BLaER1 (cell line): ENCODE measurements around the gene SH2D4B.

ENCODE experiments used
- H3K27ac ChIP-seq: shearing (Covaris generic); formaldehyde crosslinking; 2 replicates; pipeline ENCODE4 v1.8.1; 2022
- H3K27me3 ChIP-seq: shearing (Covaris generic); formaldehyde crosslinking; 2 replicates; pipeline ENCODE4 v1.8.1; 2022
- H3K36me3 ChIP-seq: shearing (Covaris generic); formaldehyde crosslinking; 2 replicates; pipeline ENCODE4 v1.8.1; 2022
- H3K4me1 ChIP-seq: shearing (Covaris generic); formaldehyde crosslinking; 2 replicates; pipeline ENCODE4 v1.8.1; 2022
- H3K4me2 ChIP-seq: shearing (Covaris generic); formaldehyde crosslinking; 2 replicates; pipeline ENCODE4 v1.8.1; 2022
- H3K4me3 ChIP-seq: shearing (Covaris generic); formaldehyde crosslinking; 2 replicates; pipeline ENCODE4 v1.8.1; 2022
- H3K9ac ChIP-seq: shearing (Covaris generic); formaldehyde crosslinking; 2 replicates; pipeline ENCODE4 v1.8.1; 2022
- H3K9me3 ChIP-seq: shearing (Covaris generic); formaldehyde crosslinking; 2 replicates; pipeline ENCODE4 v1.8.1; 2022
- H4K20me1 ChIP-seq: shearing (Covaris generic); formaldehyde crosslinking; 2 replicates; pipeline ENCODE4 v1.8.1; 2022
- Cebpa-rat ChIP-seq: shearing (Covaris generic); IDR thresholded peaks from 2 replicates; pipeline ENCODE4 v1.8.1; 2022

Gene SH2D4B

DNA sequence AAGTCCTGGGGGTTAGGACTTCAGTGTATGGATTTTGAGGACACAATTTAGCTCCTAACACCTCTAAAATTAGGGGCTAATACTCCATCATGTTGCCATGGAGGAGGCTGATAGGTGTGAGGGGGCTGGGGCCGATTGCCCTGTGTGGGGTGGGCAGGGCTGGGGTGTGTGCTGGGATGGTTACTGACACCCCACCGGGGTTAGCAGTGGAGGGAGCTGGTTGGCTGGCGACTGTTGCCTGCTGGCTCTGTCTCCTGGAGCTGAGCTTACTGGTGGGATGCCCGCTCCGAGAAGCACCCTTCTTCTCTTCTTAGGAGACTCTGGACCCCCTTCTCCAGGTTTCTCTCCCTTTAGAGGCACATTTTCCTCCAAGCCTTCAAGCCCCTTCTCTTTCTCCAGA, 22.2 kb upstream of the SH2D4B start:
- no peaks in the 10 kb centered on the region for H3K27me3 ChIP-seq
- H3K27ac ChIP-seq = peak overlapping the region; percentile 60
- no peaks in the 10 kb centered on the region for H3K9me3 ChIP-seq
- peaks cover 91% of the 10 kb centered on the region for H4K20me1 ChIP-seq
- peaks cover 100% of the 10 kb centered on the region for H3K4me1 ChIP-seq
- peak overlapping the region; percentile 59; the same call in 1 of the 2 replicates for H3K9ac ChIP-seq
- peak overlapping the region; percentile 78 for H3K4me2 ChIP-seq
- no peak overlapping the region for H3K4me3 ChIP-seq
- no peak for TF ChIP-seq Cebpa-rat
- peaks cover 90% of the 10 kb centered on the region for H3K36me3 ChIP-seq

DNA sequence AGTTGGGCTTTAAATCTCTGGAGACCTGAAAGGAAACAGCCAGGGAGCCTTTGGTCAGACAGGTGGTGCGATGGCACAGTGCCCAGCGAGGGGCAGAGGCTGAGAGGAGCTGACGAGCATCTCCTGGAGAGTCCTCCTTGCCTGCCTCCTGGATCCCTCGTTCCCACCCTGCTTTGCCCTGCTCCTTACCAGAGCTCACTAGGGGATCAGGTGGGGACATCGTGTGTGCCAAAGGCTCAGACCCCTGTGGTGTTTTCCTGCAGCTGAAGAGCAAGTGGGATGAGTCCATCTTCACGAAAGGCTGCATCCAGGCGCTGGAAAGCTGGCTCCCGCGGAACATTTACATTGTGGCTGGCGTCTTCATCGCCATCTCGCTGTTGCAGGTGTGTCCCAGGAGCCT, 21.8 kb upstream of the SH2D4B start:
- Histone ChIP-seq H3K36me3 (peaks cover 90% of the 10 kb centered on the region), H3K4me3 (no peak overlapping the region), H3K4me1 (peaks cover 100% of the 10 kb centered on the region), H4K20me1 (peaks cover 92% of the 10 kb centered on the region), H3K27me3 (no peaks in the 10 kb centered on the region), H3K9me3 (no peaks in the 10 kb centered on the region), H3K4me2 (peak overlapping the region; percentile 78), H3K27ac (peak overlapping the region; percentile 60), H3K9ac (peak overlapping the region; percentile 59; the same call in 1 of the 2 replicates)
- TF ChIP-seq Cebpa-rat = no peak

DNA sequence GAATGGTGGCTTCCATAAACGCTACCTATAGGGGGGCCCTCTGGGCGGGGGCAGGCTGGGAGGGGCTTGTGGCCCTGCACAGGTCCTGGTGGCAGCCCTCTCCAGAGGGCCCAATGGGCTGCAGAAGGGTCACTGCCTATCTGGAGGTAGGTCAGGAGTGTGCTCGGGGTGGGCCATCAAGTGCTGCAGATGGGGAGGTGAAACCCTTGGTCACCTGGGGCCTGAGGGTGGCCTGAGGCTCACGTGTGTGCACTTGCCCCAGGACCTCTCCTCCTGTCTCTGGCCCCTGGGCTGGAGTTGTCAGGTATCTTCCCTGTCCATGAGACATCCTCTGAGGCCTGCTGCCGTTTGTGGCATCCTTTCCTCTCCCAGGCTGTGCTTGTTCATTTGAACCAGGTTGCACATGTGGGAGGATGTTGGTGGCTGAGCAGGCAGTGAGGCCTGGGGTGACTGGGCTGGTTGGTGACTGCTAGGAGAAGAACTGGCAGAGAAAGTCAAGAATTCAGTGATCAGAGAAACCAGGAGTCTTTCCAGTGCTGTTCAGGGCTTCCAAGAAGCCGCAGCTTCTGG, 21.1 kb upstream of the SH2D4B start:
- Histone ChIP-seq H3K9ac (peak overlapping the region; percentile 59; the same call in 1 of the 2 replicates), H3K9me3 (no peaks in the 10 kb centered on the region), H3K36me3 (peaks cover 91% of the 10 kb centered on the region), H3K4me1 (peaks cover 100% of the 10 kb centered on the region), H3K27ac (peak overlapping the region; percentile 74), H3K4me2 (peak overlapping the region; percentile 78), H3K4me3 (no peak overlapping the region), H4K20me1 (peaks cover 98% of the 10 kb centered on the region), H3K27me3 (no peaks in the 10 kb centered on the region)
- TF ChIP-seq Cebpa-rat = no peak

DNA sequence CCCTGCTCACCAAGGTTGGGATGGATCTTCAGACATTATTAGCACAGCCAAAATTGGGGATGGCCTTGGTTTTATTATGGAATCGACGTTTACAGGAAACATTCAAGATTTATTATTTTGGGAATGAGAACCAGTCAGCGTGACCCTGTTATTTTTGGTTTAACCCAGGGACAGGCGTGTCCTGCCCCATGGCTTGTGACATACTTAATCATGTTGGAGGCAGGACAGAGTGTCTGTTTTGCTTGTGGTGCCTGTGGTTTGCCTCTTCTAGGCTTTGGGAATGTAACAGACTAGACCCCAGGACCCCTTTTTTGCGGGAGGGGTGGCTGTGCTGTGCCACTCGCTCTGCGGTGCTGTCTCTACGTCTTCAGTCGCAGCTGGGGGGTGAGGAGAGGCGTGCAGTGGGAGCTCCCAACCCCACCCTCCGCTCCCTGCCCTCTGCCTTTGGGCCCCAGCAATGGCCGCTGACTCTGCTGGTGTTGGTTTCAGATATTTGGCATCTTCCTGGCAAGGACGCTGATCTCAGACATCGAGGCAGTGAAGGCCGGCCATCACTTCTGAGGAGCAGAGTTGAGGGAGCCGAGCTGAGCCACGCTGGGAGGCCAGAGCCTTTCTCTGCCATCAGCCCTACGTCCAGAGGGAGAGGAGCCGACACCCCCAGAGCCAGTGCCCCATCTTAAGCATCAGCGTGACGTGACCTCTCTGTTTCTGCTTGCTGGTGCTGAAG, 20.1 kb upstream of the SH2D4B start:
- Histone ChIP-seq H4K20me1 (peaks cover 90% of the 10 kb centered on the region), H3K36me3 (peaks cover 91% of the 10 kb centered on the region), H3K9me3 (no peaks in the 10 kb centered on the region), H3K27me3 (no peaks in the 10 kb centered on the region), H3K4me1 (peaks cover 100% of the 10 kb centered on the region), H3K4me2 (peak overlapping the region; percentile 78), H3K9ac (peak overlapping the region; percentile 59), H3K27ac (peak overlapping the region; percentile 74), H3K4me3 (peak overlapping the region; percentile 15; the same call in 1 of the 2 replicates)
- no peak for TF ChIP-seq Cebpa-rat

DNA sequence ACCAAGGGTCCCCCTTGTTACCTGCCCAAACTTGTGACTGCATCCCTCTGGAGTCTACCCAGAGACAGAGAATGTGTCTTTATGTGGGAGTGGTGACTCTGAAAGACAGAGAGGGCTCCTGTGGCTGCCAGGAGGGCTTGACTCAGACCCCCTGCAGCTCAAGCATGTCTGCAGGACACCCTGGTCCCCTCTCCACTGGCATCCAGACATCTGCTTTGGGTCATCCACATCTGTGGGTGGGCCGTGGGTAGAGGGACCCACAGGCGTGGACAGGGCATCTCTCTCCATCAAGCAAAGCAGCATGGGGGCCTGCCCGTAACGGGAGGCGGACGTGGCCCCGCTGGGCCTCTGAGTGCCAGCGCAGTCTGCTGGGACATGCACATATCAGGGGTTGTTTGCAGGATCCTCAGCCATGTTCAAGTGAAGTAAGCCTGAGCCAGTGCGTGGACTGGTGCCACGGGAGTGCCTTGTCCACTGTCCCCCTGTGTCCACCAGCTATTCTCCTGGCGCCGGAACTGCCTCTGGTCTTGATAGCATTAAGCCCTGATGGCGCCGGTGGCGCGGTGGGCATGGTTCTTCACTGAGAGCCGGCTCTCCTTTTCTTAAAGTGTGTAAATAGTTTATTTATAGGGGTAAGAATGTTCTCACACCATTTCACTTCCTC, 19.4 kb upstream of the SH2D4B start:
- peaks cover 83% of the 10 kb centered on the region for H4K20me1 ChIP-seq
- peaks cover 89% of the 10 kb centered on the region for H3K36me3 ChIP-seq
- peak overlapping the region; percentile 15 for H3K4me3 ChIP-seq
- peak overlapping the region; percentile 59 for H3K9ac ChIP-seq
- H3K27me3 ChIP-seq = no peaks in the 10 kb centered on the region
- TF ChIP-seq Cebpa-rat = no peak
- peak overlapping the region; percentile 74 for H3K27ac ChIP-seq
- H3K4me2 ChIP-seq = peak overlapping the region; percentile 78
- no peaks in the 10 kb centered on the region for H3K9me3 ChIP-seq
- peaks cover 100% of the 10 kb centered on the region for H3K4me1 ChIP-seq

DNA sequence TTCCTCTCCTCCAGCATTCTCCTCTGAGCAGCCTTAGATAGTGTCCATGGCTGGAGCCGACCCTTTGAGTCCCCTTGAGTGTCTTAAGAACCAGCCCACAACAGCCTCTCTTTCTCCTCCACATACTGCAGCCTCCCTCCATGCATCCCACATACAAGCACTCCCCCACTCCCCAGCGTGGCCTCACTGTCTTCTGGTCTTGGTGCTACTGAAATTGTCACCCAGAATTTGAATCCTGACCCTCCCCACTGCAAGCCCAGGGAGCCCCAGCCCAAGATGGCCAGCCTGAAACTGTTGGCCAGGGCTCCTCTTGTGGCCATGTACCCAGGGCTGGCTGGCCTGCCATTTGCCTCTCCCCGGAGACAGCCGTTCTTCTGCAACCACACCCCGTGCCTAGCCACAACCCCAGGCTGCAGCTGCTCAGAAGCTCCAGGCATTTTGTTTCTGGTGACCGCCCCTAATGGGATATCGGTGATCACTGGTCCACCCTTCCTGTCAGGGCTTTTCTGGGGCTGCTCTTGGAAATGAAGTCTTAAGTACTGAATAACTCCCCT, 18.8 kb upstream of the SH2D4B start:
- H3K9me3 ChIP-seq = no peaks in the 10 kb centered on the region
- H3K4me3 ChIP-seq = peak overlapping the region; percentile 15; the same call in 1 of the 2 replicates
- H3K27ac ChIP-seq = peak overlapping the region; percentile 74
- peaks cover 83% of the 10 kb centered on the region for H3K36me3 ChIP-seq
- H3K27me3 ChIP-seq = no peaks in the 10 kb centered on the region
- peak overlapping the region; percentile 78 for H3K4me2 ChIP-seq
- H3K4me1 ChIP-seq = peaks cover 100% of the 10 kb centered on the region
- no peak for TF ChIP-seq Cebpa-rat
- peak overlapping the region; percentile 59; the same call in 1 of the 2 replicates for H3K9ac ChIP-seq
- H4K20me1 ChIP-seq = peaks cover 77% of the 10 kb centered on the region

DNA sequence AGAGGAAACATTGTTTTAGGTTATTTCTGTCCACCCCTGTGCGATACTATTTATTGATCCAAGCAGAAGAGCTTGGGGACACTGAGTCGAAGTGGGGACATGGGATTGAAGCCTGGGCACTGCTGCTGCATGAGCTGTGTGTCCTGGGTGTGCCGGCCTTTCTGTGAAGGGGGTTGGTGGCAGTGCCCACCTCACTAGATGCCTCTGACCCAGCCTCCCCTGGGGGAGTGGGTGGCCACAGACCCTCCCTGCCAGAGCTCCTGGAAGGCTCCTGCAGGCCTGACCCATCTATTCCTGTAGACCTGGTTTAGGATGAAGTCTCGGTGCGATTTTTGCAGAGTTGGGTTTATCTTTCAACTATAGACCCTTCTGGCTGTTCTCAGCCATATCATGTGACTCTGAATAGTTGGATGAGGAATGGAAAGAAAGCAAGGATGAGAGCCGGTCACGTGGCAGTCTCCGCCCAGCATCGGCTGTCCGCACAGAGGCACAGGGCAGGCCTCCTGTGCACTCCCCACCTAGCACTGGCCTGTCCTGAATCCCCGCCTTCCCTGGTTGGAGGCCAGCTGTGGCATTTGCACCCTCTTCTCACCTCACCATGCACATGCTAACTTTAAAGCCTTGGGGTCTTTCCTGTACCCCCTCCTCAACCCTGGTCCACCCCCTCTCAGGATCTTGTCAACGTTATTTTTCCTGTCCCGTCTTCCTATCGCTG, 17.6 kb upstream of the SH2D4B start:
- peak overlapping the region; percentile 74 for H3K27ac ChIP-seq
- peak overlapping the region; percentile 78 for H3K4me2 ChIP-seq
- no peak for TF ChIP-seq Cebpa-rat
- peaks cover 99% of the 10 kb centered on the region for H3K4me1 ChIP-seq
- peaks cover 65% of the 10 kb centered on the region for H4K20me1 ChIP-seq
- H3K27me3 ChIP-seq = no peaks in the 10 kb centered on the region
- H3K9me3 ChIP-seq = no peaks in the 10 kb centered on the region
- peak overlapping the region; percentile 11 for H3K4me3 ChIP-seq
- peak overlapping the region; percentile 66 for H3K9ac ChIP-seq
- peaks cover 71% of the 10 kb centered on the region for H3K36me3 ChIP-seq

DNA sequence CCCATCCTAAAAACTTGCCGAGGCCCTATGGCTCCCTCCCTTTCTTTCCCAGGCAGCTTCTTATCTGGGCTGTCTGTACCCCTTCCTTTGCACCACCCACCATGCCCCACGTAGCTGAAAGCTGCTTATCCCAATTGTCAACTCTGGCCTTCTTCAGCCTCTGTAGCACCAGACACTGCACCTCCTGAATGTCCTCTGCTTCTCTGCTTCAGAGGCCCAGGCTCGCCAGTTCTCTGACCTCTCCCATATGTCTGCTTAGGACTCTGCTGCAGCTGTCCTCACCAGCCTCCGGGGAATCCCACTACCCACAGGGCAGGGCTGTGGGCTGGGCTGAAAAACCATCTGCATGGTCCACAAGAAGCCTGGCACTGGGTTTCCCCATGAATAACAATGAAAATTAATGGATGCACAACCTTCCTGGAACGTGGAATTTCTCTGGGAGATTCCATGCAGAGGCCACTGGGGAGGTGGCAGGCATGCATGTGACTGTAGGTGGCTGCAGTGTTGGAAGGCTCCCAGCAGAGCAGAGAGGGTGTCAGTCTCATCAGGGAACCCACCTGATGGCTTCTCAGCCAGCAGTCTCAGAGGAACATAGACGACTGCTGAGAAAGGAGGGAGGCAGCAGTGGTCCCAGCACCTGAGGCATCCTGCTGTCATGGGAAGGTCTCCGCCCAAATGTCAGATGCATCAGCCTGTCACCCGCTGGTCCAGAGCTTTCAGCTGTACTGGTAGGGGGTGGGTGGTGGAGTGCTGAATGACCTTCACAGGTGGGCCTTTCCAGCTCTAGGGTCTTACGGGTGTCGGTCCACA, 16.8 kb upstream of the SH2D4B start:
- peak overlapping the region; percentile 11; the same call in 1 of the 2 replicates for H3K4me3 ChIP-seq
- no peaks in the 10 kb centered on the region for H3K9me3 ChIP-seq
- H4K20me1 ChIP-seq = peaks cover 57% of the 10 kb centered on the region
- no peak for TF ChIP-seq Cebpa-rat
- H3K4me1 ChIP-seq = peaks cover 99% of the 10 kb centered on the region
- peak overlapping the region; percentile 66 for H3K9ac ChIP-seq
- peak overlapping the region; percentile 78 for H3K4me2 ChIP-seq
- peaks cover 63% of the 10 kb centered on the region for H3K36me3 ChIP-seq
- H3K27me3 ChIP-seq = no peaks in the 10 kb centered on the region
- H3K27ac ChIP-seq = peak overlapping the region; percentile 74
